Measurements from ENCODE around the gene EXOC4. TPM values are rescaled to one million over a fixed set of nuclear protein-coding genes. Genes with fewer than 3 reads are reported as not detected.
A peak's percentile ranks its signal among the peaks of the same experiment; 100 is the strongest.
"Not testable (repeated sequence)": the region's sequence is repeated elsewhere in the genome, so short reads cannot be mapped to it uniquely, and the experiment has no call there.

Gene EXOC4
- total and polyA plus RNA-seq, 2 of the 13 experiments (the other 11 are each of a cell fraction or from before 2014, with no cell fraction given) = 22.5 to 39.0 TPM

DNA sequence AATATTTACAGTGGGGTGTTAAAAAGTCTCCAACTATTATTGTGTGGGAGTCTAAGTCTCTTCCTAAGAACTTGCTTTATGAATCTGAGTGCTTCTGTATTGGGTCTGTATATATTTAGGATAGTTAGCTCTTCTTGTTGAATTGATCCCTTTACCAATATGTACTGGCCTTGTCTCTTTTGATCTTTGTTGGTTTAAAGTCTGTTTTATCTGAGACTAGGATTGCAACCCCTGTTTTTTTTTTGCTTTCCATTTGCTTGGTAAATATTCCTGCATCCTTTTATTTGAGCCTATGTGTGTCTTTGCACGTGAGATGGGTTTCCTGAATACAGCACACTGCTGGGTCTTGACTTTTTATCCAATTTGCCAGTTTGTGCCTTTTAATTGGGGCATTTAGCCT, 75.1 kb downstream of the EXOC4 start:
- H3K36me3 ChIP-seq (replicated peaks in 1 of 2; ENCODE audit: control insufficient read depth in 1 of 2, insufficient read depth in 2 of 2, low read length in 2 of 2); BruUV-seq (replicated peaks); intact Hi-C loops (cut with micrococcal nuclease; ENCODE audit: unreplicated experiment); H3K79me2 ChIP-seq (ENCODE audit: insufficient read depth, low read length); H3K27me3 ChIP-seq (ENCODE audit: control insufficient read depth in 1 of 2, insufficient read depth in 2 of 2, low read length in 2 of 2); CTCF ChIA-PET (ENCODE audit: low intra/inter-chr PET ratio, low total read pairs); in situ Hi-C loops (cut with HindIII; ENCODE audit: extremely low pct_ligation_motif_present, low pct_unique_long_range_greater_than_20kb); FAIRE-seq; H3K9ac ChIP-seq (ENCODE audit: insufficient read depth, low read depth, low read length); H3K27ac ChIP-seq (ENCODE audit: extremely low read length, insufficient read depth, low read length); ATAC-seq; H3K9me3 ChIP-seq (ENCODE audit: low read length); H2AFZ ChIP-seq (ENCODE audit: low read length); H3K4me2 ChIP-seq (ENCODE audit: low read depth, low read length); POLR2A ChIA-PET; H4K20me1 ChIP-seq (ENCODE audit: insufficient read depth, low read length); H3K4me3 ChIP-seq (replicated peaks in 1 of 3; ENCODE audit: insufficient read depth in 1 of 3, low read depth in 2 of 3, low read length in 3 of 3); TF ChIP-seq NR2F6 (CRISPR knock-in tag; IDR thresholded peaks at IDR 0.05): not testable (repeated sequence)
- H3K4me1 ChIP-seq (ENCODE audit: insufficient read depth, low read length) = peaks cover 18% of the 10 kb centered on the region
- DNase-seq (ENCODE audit: low spot score) = peak; percentile 30
- WGBS (ENCODE audit: low lambda C conversion rate) = 10% methylated on average over 1 of the region's 1 CpG
- TF ChIP-seq SIX1 (CRISPR knock-in tag; IDR thresholded peaks at IDR 0.05; ENCODE audit: borderline replicate concordance) = 0 out of 2 replicates have a peak, but pooled peaks have one; percentile 26
- TF ChIP-seq PITX1 (CRISPR knock-in tag; IDR thresholded peaks at IDR 0.05) = peak; percentile 97
- TF ChIP-seq BHLHE40 (IDR thresholded peaks at IDR 0.05; ENCODE audit: low read length) = peak; percentile 41; the same call in 1 of the 2 replicates
- peak; percentile 93; the same call in 1 of the 2 replicates for TF ChIP-seq TBX3 (IDR thresholded peaks at IDR 0.05; ENCODE audit: borderline replicate concordance)
- TF ChIP-seq, protein P1, sequence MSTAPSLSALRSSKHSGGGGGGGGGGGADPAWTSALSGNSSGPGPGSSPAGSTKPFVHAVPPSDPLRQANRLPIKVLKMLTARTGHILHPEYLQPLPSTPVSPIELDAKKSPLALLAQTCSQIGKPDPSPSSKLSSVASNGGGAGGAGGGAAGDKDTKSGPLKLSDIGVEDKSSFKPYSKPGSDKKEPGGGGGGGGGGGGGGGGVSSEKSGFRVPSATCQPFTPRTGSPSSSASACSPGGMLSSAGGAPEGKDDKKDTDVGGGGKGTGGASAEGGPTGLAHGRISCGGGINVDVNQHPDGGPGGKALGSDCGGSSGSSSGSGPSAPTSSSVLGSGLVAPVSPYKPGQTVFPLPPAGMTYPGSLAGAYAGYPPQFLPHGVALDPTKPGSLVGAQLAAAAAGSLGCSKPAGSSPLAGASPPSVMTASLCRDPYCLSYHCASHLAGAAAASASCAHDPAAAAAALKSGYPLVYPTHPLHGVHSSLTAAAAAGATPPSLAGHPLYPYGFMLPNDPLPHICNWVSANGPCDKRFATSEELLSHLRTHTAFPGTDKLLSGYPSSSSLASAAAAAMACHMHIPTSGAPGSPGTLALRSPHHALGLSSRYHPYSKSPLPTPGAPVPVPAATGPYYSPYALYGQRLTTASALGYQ (CRISPR knock-in tag; IDR thresholded peaks at IDR 0.05) = peak; percentile 82; the same call in 1 of the 2 replicates
- TF ChIP-seq, protein P2, sequence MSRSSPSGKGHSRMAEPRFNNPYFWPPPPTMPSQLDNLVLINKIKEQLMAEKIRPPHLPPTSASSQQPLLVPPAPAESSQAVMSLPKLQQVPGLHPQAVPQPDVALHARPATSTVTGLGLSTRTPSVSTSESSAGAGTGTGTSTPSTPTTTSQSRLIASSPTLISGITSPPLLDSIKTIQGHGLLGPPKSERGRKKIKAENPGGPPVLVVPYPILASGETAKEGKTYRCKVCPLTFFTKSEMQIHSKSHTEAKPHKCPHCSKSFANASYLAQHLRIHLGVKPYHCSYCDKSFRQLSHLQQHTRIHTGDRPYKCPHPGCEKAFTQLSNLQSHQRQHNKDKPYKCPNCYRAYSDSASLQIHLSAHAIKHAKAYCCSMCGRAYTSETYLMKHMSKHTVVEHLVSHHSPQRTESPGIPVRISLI (CRISPR knock-in tag; IDR thresholded peaks at IDR 0.05; ENCODE audit: borderline replicate concordance) = peak; percentile 93
- TF ChIP-seq SOX5 (CRISPR knock-in tag; IDR thresholded peaks at IDR 0.05; ENCODE audit: borderline replicate concordance) = 0 out of 2 replicates have a peak, but pooled peaks have one; percentile 9
- TF ChIP-seq TCF7L2 (IDR thresholded peaks at IDR 0.05; ENCODE audit: low read depth, low read length) = peak; percentile 59
- TF ChIP-seq, protein P3, sequence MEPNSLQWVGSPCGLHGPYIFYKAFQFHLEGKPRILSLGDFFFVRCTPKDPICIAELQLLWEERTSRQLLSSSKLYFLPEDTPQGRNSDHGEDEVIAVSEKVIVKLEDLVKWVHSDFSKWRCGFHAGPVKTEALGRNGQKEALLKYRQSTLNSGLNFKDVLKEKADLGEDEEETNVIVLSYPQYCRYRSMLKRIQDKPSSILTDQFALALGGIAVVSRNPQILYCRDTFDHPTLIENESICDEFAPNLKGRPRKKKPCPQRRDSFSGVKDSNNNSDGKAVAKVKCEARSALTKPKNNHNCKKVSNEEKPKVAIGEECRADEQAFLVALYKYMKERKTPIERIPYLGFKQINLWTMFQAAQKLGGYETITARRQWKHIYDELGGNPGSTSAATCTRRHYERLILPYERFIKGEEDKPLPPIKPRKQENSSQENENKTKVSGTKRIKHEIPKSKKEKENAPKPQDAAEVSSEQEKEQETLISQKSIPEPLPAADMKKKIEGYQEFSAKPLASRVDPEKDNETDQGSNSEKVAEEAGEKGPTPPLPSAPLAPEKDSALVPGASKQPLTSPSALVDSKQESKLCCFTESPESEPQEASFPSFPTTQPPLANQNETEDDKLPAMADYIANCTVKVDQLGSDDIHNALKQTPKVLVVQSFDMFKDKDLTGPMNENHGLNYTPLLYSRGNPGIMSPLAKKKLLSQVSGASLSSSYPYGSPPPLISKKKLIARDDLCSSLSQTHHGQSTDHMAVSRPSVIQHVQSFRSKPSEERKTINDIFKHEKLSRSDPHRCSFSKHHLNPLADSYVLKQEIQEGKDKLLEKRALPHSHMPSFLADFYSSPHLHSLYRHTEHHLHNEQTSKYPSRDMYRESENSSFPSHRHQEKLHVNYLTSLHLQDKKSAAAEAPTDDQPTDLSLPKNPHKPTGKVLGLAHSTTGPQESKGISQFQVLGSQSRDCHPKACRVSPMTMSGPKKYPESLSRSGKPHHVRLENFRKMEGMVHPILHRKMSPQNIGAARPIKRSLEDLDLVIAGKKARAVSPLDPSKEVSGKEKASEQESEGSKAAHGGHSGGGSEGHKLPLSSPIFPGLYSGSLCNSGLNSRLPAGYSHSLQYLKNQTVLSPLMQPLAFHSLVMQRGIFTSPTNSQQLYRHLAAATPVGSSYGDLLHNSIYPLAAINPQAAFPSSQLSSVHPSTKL (CRISPR knock-in tag; IDR thresholded peaks at IDR 0.05) = peak; percentile 35; the same call in 1 of the 2 replicates
- TF ChIP-seq, protein P4, sequence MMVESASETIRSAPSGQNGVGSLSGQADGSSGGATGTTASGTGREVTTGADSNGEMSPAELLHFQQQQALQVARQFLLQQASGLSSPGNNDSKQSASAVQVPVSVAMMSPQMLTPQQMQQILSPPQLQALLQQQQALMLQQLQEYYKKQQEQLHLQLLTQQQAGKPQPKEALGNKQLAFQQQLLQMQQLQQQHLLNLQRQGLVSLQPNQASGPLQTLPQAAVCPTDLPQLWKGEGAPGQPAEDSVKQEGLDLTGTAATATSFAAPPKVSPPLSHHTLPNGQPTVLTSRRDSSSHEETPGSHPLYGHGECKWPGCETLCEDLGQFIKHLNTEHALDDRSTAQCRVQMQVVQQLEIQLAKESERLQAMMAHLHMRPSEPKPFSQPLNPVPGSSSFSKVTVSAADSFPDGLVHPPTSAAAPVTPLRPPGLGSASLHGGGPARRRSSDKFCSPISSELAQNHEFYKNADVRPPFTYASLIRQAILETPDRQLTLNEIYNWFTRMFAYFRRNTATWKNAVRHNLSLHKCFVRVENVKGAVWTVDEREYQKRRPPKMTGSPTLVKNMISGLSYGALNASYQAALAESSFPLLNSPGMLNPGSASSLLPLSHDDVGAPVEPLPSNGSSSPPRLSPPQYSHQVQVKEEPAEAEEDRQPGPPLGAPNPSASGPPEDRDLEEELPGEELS (CRISPR knock-in tag; IDR thresholded peaks at IDR 0.05) = peak; percentile 53; the same call in 1 of the 2 replicates
- TF ChIP-seq NR2F6 (IDR thresholded peaks at IDR 0.05) = peak; percentile 45; the same call in 1 of the 2 replicates

All from HepG2 (cell line).